GM19193 (cell line): ENCODE results near the gene MRPL18.

Experiments used
- POLR2A ChIP-seq: IDR thresholded peaks from 4 replicates; pipeline ENCODE4 v1.6.1; 2011; ENCODE audit not compliant: insufficient read depth, insufficient read length; ENCODE audit errors: extremely low read depth

Gene MRPL18

DNA sequence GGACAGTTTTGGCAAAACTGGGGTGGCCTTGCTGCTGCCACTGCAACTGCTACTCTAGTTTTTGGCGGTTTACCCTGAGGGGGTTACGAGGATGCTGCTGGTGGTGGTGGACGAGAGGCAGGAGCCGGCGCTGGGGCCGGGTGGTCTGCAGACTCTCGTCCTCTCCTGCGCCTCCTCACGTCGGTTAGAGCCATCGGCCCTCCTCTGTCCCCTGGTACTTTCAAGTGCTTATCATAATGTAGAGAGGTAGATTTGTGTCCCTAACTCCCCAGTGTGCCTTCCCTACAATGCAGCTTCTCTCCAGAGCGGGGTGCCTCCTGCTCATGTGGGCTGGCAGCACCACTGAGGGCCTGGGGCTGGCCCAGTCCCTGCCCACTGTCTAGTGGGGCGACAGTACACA lies 35.7 kb downstream of the MRPL18 start:
- no peak for TF ChIP-seq POLR2A

GRCh38 chr6:159826968-159827647 lies 36.8 kb downstream of the MRPL18 start:
- TF ChIP-seq POLR2A = no peak

GRCh38 chr6:159828074-159828473 lies 37.8 kb downstream of the MRPL18 start:
- no peak for TF ChIP-seq POLR2A

DNA sequence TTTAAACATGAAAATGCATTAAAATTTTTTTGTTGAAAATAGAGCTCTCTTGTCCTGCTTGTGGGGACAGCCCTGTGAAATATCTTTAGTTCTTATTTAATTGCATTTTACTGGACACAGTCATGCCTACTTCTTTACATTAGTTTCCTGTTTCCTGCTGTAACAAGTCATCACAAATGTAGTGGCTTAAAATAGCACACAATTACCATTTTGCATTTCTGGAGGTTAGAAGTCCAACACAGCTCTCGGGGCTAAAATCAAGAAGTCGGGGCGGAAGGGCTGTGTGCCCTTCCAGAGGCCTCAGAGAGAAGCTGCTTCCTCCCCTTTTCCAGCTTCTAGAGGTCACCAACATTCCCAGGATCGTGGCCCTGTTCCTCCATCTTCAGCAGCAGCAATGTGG lies 39.3 kb downstream of the MRPL18 start:
- TF ChIP-seq POLR2A = no peak

GRCh38 chr6:159830501-159831372 lies 40.5 kb downstream of the MRPL18 start:
- no peak for TF ChIP-seq POLR2A

- TF ChIP-seq POLR2A = no peak
Measured at GRCh38 chr6:159831373-159831679, 41.1 kb downstream of the MRPL18 start.

DNA sequence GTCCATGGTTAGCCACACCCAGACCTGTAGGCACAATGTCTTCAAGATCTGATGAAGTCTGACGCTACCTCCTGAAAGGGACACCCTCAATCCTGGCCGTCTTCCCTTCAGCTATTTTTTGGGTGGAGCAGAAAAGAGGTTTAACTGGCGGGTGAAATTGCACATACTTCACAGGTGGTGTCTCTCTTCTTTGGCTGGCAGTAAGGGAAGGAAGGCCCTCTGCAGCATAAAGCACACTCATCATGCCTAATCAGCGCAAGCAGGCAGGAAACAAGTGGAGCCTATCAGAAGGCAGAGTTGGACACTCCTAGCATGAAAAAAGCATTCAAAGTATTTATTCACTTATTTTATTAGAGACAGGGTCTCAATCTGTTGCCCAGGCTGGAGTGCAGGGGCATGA lies 42.7 kb downstream of the MRPL18 start:
- TF ChIP-seq POLR2A = no peak

DNA sequence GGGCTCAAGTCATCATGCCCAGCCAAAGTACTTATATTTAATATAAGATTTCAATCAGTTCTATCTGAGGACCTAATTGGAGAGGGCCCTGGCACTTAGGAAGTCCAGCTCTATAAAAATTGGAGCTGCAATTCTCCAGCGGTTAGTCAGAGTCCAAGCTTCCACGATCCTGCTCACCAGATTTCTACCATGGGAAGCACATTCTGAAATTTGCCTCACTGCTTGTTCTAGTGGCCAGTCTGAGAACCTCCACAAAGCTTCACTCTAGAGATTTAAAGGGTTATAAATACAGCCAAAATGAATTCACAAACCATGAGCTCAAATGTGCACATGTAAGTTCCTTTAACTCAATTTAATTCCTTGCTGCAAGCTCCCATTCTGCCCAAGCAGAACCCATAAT lies 43.3 kb downstream of the MRPL18 start:
- TF ChIP-seq POLR2A = no peak

DNA sequence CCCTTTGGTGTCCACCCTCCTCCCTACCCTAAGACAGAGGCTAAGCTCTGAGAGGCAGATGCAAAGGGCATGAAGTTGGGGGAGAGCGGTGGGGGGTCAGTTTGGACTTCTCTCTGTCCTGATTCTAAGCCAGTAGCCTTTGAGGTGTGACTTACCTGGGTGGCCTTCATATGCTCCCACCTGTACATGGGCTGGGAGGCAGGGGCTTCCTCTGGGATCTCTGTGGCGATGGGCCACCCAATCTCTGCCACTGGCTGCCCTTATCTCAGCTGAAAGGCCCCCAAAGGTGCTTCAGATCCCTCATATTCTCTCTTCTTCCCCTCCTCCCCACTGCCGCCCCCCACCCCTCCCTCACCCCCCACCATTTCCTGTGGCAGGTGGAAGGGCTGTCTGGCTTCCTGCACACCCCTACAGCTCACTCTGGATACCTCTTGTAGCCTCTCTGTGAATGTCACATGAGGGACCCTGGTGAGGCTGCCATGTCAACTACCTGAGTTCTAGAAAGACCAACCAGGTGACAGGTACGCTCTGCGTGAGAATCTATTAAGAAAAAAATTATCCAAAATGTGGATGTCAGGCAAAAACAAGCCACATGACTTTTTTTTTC lies 43.8 kb downstream of the MRPL18 start:
- no peak for TF ChIP-seq POLR2A

DNA sequence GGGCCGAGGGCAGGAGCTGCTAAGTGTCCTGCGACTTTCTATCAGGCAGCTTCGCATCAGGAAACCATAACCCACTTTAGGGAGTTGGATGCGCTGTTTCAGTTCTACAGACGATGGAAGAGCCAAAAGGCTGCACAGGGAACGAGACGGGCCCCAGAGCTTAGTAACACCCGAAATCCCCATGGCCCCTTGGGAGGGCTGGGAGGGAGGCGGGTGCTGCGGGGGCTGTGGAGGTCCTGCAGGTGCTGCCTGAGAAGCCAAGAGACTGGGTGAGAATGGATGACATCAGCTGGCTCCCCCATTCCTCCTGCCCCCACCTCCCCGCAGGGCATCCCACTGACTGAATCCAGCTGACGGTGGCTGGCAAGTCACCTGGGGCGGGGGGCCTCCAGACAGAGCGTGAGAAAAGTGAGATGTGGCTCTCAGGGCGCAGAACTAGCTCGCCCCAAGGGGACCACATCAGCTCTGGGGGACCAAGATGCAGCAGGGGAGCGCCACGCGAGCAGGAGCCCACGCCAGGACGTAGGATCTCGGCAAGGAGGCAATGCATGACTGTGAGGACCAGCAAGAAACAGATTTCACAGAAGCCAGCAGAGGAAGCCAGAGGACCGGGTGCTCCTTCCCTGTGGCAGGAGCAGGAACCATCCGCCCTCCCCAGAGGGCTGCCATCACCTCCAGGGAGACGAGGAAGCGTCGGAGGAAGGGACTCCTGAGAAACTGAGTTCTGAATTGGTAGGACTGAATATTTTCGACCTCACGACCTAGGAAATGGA lies 46.6 kb downstream of the MRPL18 start:
- no peak for TF ChIP-seq POLR2A

DNA sequence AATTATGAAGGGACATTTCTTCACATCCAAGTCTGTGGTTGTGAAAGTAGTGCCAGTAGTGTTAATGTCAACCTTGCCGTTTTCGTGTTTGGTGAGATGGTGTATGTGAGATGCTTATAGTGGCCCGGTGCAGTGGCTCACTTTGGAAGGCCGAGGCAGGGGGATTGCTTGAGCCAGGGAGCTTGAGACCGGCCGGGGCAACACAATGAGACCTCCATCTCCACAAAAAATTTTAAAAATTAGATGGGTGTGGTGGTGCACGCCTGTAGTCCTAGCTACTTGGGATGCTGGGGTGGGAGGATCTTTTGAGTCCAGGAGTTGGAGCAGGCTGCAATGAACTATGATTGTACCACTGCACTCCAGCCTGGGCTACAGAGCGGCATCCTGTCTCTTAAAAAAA lies 47.2 kb downstream of the MRPL18 start:
- no peak for TF ChIP-seq POLR2A

DNA sequence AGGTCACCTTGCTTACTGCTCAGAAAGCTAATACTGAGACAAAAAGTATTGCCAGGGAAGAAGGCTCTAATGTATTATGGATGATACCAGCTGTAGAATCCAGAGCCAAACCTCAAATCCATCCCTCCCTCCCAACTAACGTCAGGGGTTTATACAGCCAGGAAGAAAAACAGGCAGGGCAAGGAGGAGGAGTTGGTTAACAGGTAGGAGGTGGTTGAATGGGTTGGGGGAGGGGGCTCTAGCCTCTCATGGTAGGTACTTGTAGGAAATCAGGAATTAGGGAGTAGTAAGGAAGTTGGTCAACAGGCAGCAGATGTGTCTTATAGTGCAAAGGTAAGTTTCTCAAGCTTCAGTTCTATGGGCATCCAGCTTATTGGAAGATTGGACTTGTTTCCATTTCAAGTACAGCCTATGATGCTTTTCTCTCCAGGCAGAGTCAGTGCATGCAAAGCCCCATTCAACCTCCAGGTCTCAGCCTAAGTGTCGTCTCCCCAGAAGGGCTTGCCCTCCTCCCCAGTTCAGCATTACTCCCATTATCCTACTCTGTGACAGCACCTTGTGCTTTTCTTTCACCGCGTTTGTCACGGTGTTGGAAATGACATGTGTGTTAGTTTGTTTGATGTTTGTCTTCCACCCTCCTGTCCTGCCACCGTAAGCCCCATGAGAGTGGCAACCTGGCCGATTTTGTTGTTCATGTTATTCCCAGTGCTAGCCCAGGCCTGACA lies 47.9 kb downstream of the MRPL18 start:
- no peak for TF ChIP-seq POLR2A

- TF ChIP-seq POLR2A = no peak
Measured at GRCh38 chr6:159842035-159842434, 51.8 kb downstream of the MRPL18 start.
